Suppressor macrophage treated with lipopolysaccharide for 4 hours (primary cell): Measurements from ENCODE around the gene TMEM117.
"Not testable (repeated sequence)": the region's sequence is repeated elsewhere in the genome, so short reads cannot be mapped to it uniquely, and the experiment has no call there.

ENCODE experiments used
- DNase-seq: peaks from one replicate; pipeline ENCODE4 v3.0.0-alpha.2; 2020

Gene TMEM117

GRCh38 chr12:44031472-44032185 is 195.7 kb downstream of the TMEM117 start:
- no peak for DNase-seq

- no peak for DNase-seq
Observed at GRCh38 chr12:44034906-44035305, 199.0 kb downstream of the TMEM117 start.

GRCh38 chr12:44036875-44037443 is 201.1 kb downstream of the TMEM117 start:
- DNase-seq, result no peak

GRCh38 chr12:44038411-44038810 is 202.5 kb downstream of the TMEM117 start:
- DNase-seq, result no peak

GRCh38 chr12:44044491-44044890 is 208.6 kb downstream of the TMEM117 start:
- not testable (repeated sequence) for DNase-seq

- no peak for DNase-seq
Observed at GRCh38 chr12:44046732-44047417, 211.0 kb downstream of the TMEM117 start.

GRCh38 chr12:44052554-44052953 is 216.7 kb downstream of the TMEM117 start:
- no peak for DNase-seq

GRCh38 chr12:44053549-44054127 is 217.8 kb downstream of the TMEM117 start:
- no peak for DNase-seq

- DNase-seq, result no peak
Observed at GRCh38 chr12:44054281-44054680, 218.4 kb downstream of the TMEM117 start.

- DNase-seq, result no peak
Observed at GRCh38 chr12:44058366-44058765, 222.5 kb downstream of the TMEM117 start.

GRCh38 chr12:44059476-44059875 is 223.6 kb downstream of the TMEM117 start:
- no peak for DNase-seq

GRCh38 chr12:44063671-44064070 is 227.8 kb downstream of the TMEM117 start:
- no peak for DNase-seq

GRCh38 chr12:44076871-44077270 is 241.0 kb downstream of the TMEM117 start:
- DNase-seq, result no peak

- no peak for DNase-seq
Observed at GRCh38 chr12:44077294-44077693, 241.4 kb downstream of the TMEM117 start.

- DNase-seq, result no peak
Observed at GRCh38 chr12:44078273-44078672, 242.4 kb downstream of the TMEM117 start.

- DNase-seq, result no peak
Observed at GRCh38 chr12:44088647-44089046, 252.8 kb downstream of the TMEM117 start.

- DNase-seq, result no peak
Observed at GRCh38 chr12:44091948-44092606, 256.2 kb downstream of the TMEM117 start.

- no peak for DNase-seq
Observed at GRCh38 chr12:44098786-44099185, 262.9 kb downstream of the TMEM117 start.

GRCh38 chr12:44099486-44099885 is 263.6 kb downstream of the TMEM117 start:
- DNase-seq, result no peak

- DNase-seq, result no peak
Observed at GRCh38 chr12:44100264-44100663, 264.4 kb downstream of the TMEM117 start.

- DNase-seq, result no peak
Observed at GRCh38 chr12:44101475-44101874, 265.6 kb downstream of the TMEM117 start.

GRCh38 chr12:44114906-44115305 is 279.0 kb downstream of the TMEM117 start:
- no peak for DNase-seq

GRCh38 chr12:44117337-44117736 is 281.5 kb downstream of the TMEM117 start:
- no peak for DNase-seq
